ENCODE results near the gene RELN.

- TF ChIP-seq CTCF (IDR thresholded peaks at IDR 0.05): no peak
- TF ChIP-seq ZFX (IDR thresholded peaks at IDR 0.05; ENCODE audit: borderline replicate concordance): no peak
These were observed 133.8 kb downstream of the RELN start for GRCh38 chr7:103855671-103856070.

Measured in 22Rv1 (cell line).